H1 (cell line): ENCODE data around the gene POU6F2.
"Not testable (repeated sequence)": the region's sequence is repeated elsewhere in the genome, so short reads cannot be mapped to it uniquely, and the experiment has no call there.

Experiments
- ATF2 ChIP-seq: IDR thresholded peaks from 2 replicates; pipeline ENCODE4 v1.6.1; 2012; ENCODE audit warnings: low read length, inconsistent platforms
- CEBPB ChIP-seq: IDR thresholded peaks from 2 replicates; pipeline ENCODE4 v1.6.1; 2012; ENCODE audit warnings: low read depth, low read length
- CHD2 ChIP-seq: IDR thresholded peaks from 2 replicates; pipeline ENCODE4 v1.6.1; 2012; ENCODE audit warnings: low read length, improper control_type of control experiment
- EP300 ChIP-seq, 2 experiments: IDR thresholded peaks; 1 replicate in 1 of 2; 2 replicates in 1 of 2; pipeline ENCODE4 v1.6.1; 2011 to 2012; ENCODE audit warnings: low read depth in 2 of 2, low read length in 2 of 2, mild to moderate bottlenecking in 2 of 2, borderline replicate concordance in 1 of 2, inconsistent platforms in 1 of 2, moderate library complexity in 1 of 2
- JUND ChIP-seq: IDR thresholded peaks from 2 replicates; pipeline ENCODE4 v1.6.1; 2011; ENCODE audit warnings: mild to moderate bottlenecking, improper control_type of control experiment, low read length
- POLR2A ChIP-seq, 2 experiments: IDR thresholded peaks; 1 replicate in 1 of 2; 2 replicates in 1 of 2; pipeline ENCODE4 v1.6.1; 2011; ENCODE audit warnings: low read depth in 2 of 2, low read length in 2 of 2, mild to moderate bottlenecking in 2 of 2; ENCODE audit errors: control extremely low read depth in 1 of 2
- POLR2AphosphoS5 ChIP-seq: IDR thresholded peaks from 2 replicates; pipeline ENCODE4 v1.6.1; 2011; ENCODE audit warnings: low read depth, low read length
- TF ChIP-seq, protein P1 (sequence below), 3 experiments: IDR thresholded peaks; 1 replicate in 2 of 3; 2 replicates in 1 of 3; pipeline versions ENCODE4 v1.5.1 to v1.6.1; 2011; ENCODE audit warnings: low read length in 3 of 3, mild to moderate bottlenecking in 3 of 3, inconsistent platforms in 2 of 3, low read depth in 1 of 3, moderate library complexity in 1 of 3; ENCODE audit not compliant: insufficient read depth in 1 of 3; ENCODE audit errors: control extremely low read depth in 1 of 3
- TF ChIP-seq, protein P2 (sequence below): IDR thresholded peaks from 2 replicates; pipeline ENCODE4 v1.6.1; 2012; ENCODE audit warnings: inconsistent platforms

DNA sequence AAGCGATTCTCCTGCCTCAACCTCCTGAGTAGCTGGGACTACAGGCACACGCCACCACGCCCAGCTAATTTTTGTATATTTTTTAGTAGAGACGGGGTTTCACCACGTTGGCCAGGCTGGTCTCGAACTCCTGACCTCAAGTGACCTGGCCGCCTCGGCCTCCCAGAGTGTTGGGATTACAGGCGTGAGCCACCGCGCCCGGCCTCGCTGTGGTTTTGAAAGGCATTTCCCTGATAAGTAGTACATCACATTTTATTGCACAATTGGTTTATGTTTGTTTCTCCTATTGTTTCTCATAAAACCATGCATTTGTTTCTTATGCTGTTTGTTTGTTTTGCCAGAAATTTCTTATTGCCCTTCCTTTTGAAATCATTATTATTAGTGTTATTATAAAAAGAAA lies 353.9 kb downstream of the POU6F2 start:
- not testable (repeated sequence) for TF ChIP-seq ATF2; CHD2; POLR2AphosphoS5; POLR2A (IDR thresholded peaks at IDR 0.05; ENCODE audit: control extremely low read depth in 1 of 2, low read depth in 2 of 2, low read length in 2 of 2); EP300 (IDR thresholded peaks at IDR 0.05; ENCODE audit: borderline replicate concordance in 1 of 2, low read depth in 2 of 2, low read length in 2 of 2); CEBPB; JUND
- TF ChIP-seq, protein P1, sequence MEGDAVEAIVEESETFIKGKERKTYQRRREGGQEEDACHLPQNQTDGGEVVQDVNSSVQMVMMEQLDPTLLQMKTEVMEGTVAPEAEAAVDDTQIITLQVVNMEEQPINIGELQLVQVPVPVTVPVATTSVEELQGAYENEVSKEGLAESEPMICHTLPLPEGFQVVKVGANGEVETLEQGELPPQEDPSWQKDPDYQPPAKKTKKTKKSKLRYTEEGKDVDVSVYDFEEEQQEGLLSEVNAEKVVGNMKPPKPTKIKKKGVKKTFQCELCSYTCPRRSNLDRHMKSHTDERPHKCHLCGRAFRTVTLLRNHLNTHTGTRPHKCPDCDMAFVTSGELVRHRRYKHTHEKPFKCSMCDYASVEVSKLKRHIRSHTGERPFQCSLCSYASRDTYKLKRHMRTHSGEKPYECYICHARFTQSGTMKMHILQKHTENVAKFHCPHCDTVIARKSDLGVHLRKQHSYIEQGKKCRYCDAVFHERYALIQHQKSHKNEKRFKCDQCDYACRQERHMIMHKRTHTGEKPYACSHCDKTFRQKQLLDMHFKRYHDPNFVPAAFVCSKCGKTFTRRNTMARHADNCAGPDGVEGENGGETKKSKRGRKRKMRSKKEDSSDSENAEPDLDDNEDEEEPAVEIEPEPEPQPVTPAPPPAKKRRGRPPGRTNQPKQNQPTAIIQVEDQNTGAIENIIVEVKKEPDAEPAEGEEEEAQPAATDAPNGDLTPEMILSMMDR (IDR thresholded peaks at IDR 0.05; ENCODE audit: control extremely low read depth in 1 of 3, insufficient read depth in 1 of 3, low read depth in 1 of 3, low read length in 3 of 3): not testable (repeated sequence)
- TF ChIP-seq, protein P2, sequence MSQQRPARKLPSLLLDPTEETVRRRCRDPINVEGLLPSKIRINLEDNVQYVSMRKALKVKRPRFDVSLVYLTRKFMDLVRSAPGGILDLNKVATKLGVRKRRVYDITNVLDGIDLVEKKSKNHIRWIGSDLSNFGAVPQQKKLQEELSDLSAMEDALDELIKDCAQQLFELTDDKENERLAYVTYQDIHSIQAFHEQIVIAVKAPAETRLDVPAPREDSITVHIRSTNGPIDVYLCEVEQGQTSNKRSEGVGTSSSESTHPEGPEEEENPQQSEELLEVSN: not testable (repeated sequence)
